RPMI7951 (cell line): ENCODE results near the gene SYP. TPM values are rescaled to one million over a fixed set of nuclear protein-coding genes. Genes with fewer than 3 reads are reported as not detected.

ENCODE experiments used
- DNase-seq: peaks from one replicate; pipeline ENCODE4 v3.0.0-alpha.2; 2012; ENCODE audit warnings: low read depth
- total RNA-seq: library from RNA; depleted of rRNA; stranded (reverse); fragments of >200 nt; shearing (Covaris generic); gene quantifications from 2 replicates; pipeline ENCODE4 v1.2.3, GENCODE V29; 2014; rRNA removed

The SYP gene
- total RNA-seq = 0.36 and 0.59 TPM in 2 replicates

GRCh38 chrX:49199906-49200771, at the start of gene SYP:
TSS of gene SYP (minus strand) at chrX:49200193. CDS start at chrX:49200186, 7 bp downstream.
- peak; percentile 87 for DNase-seq

GRCh38 chrX:49249616-49250015, 49.6 kb upstream of the SYP start:
- DNase-seq = no peak

GRCh38 chrX:49249071-49249470, 49.1 kb upstream of the SYP start:
- no peak for DNase-seq

DNA sequence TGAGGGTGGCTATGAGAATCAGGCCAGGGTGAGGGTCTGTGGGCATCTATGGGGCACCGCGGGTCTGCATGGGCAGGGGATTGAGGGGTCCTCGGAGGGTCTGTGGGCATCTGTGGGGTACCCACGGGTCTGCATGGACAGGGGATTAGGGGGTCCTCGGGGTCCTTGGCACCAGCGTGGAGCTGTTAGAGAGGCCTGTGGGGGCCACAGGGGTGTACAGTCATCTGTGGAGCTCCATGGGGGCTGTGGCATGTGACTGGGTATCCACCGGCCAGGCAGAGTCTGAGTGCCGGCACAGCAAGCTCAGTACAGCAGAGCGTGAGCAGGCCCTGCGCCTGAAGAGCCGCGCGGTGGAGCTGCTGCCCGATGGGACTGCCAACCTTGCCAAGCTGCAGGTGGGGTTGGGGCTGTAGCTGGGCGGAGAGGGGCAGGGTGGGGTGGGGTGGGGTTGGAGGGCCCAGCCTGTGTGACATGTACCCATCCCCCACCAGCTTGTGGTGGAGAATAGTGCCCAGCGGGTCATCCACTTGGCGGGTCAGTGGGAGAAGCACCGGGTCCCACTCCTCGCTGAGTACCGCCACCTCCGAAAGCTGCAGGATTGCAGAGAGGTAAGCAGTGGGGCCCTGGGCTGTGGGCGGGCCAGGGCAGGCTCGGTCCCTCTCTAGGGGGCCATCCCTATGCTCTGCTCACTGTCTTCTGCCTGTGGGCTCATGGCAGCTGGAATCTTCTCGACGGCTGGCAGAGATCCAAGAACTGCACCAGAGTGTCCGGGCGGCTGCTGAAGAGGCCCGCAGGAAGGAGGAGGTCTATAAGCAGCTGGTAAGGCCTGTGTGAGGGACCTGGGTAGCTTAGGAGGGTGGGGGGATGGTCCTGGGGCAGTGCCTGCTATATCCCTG, 48.2 kb upstream of the SYP start:
- no peak for DNase-seq

- DNase-seq = no peak
Observed at GRCh38 chrX:49247346-49247745, 47.4 kb upstream of the SYP start.

GRCh38 chrX:49246541-49246940, 46.5 kb upstream of the SYP start:
- no peak for DNase-seq

DNA sequence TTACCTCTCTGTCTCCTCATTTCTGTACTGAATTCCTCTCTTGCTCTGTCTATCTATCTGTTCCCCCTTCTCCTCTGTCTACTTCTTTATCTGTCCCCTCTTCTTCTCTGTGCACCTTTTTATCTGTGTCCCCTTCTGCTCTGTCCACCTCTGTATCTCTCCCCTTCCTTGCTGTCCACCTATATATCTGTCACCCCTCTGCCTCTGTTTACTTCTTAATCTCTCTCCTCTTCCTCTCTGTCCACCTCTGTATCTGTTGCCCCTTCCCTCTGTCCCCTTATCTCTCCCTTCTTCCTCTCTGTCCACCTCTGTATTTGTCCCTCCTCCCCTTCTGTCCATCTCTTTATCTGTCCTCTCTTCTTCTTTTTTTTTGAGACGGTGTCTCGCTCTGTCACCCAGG, 44.2 kb upstream of the SYP start:
- DNase-seq = no peak

- no peak for DNase-seq
Observed at GRCh38 chrX:49243166-49243565, 43.2 kb upstream of the SYP start.

DNA sequence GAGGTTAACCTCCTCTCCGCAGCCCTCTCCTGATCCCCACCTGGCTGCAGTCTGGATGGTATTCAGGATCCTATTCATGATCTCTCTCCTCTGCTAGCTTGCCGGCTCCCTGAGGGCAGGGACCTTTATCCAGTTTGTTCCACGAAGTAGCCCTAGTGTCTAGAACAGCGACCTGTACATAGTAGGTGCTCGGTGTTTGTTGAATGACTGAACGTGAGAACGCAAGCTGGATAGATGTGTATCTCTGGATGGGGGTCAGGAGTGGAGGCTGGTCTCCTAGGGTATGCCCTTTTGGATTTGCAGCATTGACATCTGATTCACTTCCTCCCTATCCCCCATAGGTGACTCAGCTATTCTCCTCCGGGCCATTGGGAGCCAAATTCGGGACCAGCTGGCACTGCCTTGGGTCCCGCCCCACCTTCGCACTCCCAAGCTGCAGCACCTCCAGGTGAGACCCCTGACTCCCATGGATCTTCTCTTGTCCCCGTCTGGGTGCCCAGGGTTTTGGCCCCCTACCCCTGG, 42.6 kb upstream of the SYP start:
- DNase-seq = peak; percentile 30

- DNase-seq = no peak
Observed at GRCh38 chrX:49238735-49239134, 38.7 kb upstream of the SYP start.

DNA sequence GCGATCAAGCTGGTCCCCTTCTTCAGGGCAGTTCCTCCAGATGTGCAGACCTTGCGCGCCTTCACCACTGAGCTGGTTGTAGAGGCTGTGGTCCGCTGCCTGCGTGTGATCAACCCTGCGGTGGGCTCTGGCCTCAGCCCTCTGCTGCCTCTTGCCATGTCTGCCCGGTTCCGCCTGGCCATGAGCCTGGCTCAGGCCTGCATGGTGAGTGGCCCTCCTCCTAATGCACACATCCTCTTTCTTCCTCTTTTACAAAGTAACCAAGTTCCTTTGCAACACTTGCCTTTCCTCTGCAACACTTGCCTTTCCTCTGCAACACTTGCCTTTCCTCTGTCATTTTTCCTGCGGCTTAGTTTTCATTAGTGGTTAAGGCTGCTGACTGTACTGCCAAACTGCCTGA, 37.1 kb upstream of the SYP start:
- no peak for DNase-seq

DNA sequence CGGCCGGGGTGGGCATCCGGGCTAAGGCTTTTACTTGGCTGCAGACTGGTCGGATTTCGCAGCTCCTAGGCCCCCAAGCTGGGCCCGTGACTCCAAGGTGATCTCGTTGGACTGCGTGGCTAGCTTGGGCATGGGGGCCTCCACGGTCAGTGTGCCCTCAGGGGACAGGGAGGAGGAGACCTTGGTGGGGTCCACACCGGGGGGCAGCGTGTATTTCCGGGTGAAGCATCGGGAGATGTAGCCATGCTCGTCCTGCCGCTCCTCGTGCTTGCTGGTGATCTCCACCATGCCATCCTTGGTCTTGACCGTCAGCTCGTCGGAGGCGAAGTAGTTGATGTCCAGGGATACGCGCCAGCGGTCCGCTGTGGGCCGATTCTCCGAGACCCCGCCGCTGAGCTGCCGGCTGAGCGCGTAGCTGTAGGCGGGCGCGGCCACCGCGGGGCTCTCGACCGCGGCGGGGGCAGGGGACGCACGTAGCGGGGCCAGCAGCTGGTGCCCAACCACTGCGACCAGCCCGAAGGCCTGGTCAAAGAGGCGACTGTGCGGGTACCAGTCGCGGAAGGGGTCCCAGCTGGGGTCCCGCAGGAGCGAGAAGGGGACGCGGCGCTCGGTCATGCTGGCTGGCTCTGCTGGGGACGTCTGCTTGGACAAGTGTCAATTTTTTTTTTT, 34.0 kb upstream of the SYP start:
- DNase-seq = no peak

- no peak for DNase-seq
Observed at GRCh38 chrX:49233176-49233575, 33.2 kb upstream of the SYP start, which contains the start of gene CACNA1F. TSS of gene CACNA1F (minus strand) at chrX:49233340. CDS start at chrX:49233309, 31 bp downstream.

- no peak for DNase-seq
Observed at GRCh38 chrX:49232525-49232924, 32.5 kb upstream of the SYP start.

- no peak for DNase-seq
Observed at GRCh38 chrX:49231333-49232000, 31.5 kb upstream of the SYP start.

GRCh38 chrX:49230500-49231232, 30.7 kb upstream of the SYP start:
- DNase-seq = peak; percentile 51

GRCh38 chrX:49228185-49228584, 28.2 kb upstream of the SYP start:
- DNase-seq = no peak

DNA sequence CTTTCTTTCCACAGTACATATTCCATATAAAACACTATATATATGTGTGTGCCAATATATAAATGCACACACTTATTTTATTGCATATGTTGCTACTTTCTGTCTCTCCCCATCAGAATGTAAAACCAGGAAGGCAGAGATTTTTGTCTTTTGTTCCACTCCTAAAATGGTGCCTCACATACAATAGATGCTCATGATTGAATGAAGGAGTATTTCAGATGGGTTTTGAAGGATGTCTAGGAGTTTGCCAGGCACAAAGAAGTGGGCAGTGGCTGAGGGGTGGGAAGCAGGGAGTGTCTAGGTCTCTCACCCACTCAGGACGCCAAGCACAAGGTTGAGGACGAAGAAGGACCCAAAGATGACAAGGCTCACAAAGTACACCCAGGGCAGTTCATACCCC, 27.7 kb upstream of the SYP start:
- no peak for DNase-seq

DNA sequence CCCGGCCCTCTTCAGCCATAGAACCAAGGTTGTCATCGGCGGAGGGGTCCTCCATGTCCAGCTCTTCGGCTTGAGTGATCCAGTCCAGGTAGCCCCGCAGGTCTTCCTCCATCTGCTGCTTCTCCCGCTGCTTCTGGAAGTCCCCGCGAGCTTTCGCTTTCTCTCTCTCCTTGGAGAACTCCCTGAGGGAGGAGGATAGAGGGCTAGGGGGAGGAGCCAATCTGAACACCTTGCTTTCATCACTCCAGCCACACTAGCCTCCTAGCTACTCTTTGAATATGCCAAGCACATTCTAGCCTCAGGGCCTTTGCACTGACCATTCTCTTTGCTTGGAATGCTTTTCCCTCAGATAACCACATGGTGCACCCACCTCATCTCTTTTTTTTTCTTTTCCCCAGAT, 27.0 kb upstream of the SYP start:
- DNase-seq = peak; percentile 4

DNA sequence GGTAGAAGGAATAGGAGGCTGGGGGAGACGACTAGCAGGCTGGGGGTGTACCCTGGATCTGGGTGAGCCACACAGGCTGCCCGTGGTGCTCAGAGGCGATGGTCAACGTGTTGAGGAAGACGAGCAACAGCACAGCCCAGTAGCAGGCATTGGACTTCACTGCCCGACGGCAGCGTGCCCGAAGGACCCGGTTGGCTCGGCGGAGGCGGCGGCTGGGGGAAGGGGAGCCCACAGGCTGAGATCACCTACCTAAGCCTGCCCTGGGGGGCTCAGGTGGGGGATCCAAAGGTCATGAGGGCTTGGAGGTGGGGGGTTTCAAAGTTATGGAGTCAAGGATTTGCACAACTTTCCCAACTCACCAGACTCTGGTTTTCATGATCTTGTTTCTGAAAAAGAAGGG, 25.9 kb upstream of the SYP start:
- no peak for DNase-seq

DNA sequence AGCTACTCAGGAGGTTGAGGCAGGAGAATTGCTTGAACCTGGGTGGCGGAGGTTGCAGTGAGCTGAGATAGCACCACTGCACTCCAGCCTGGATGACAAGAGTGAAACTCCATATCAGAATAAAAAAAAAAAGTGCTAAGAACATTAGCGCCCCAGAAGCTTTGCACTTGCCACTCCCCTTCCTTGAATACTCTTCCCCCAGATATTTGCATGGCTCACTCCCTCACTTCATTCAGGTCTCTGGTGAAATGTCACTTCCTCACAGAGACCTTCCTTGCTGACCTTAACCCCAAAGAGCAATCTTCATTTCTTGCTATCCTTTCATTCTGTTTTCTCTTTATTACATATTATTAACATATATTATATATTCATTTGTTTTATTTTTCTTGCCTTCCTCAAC, 21.9 kb upstream of the SYP start:
- no peak for DNase-seq
